ENCODE results near the gene NSUN3. TPM values are rescaled to one million over a fixed set of nuclear protein-coding genes. Genes with fewer than 3 reads are reported as not detected.

The NSUN3 gene
- polyA plus RNA-seq, 1 of the 3 experiments (the other 2 are of a cell fraction) = 2.9 TPM

GRCh38 chr3:94176988-94177745, 114.3 kb downstream of the NSUN3 start:
- Histone ChIP-seq H3K9me3 (no peaks in the 10 kb centered on the region), H3K4me3 (ENCODE audit: low read depth in 2 of 2, low read length in 1 of 2) (no peak overlapping the region), H2AFZ (ENCODE audit: low read depth) (no peak overlapping the region), H4K20me1 (ENCODE audit: insufficient read depth) (no peaks in the 10 kb centered on the region), H3K4me1 (ENCODE audit: control insufficient read depth in 1 of 2, insufficient read depth in 2 of 2, low read depth in 1 of 2, low read length in 1 of 2) (peaks cover 16 to 18% of the 10 kb centered on the region in 2 experiments; a peak in 3 of 4 replicates), H3K27ac (ENCODE audit: low read depth in 2 of 2, low read length in 1 of 2) (no peak overlapping the region), H3F3A (replicated peaks; ENCODE audit: insufficient read depth) (peaks cover 16% of the 10 kb centered on the region), H3K79me2 (ENCODE audit: insufficient read depth) (no peaks in the 10 kb centered on the region), H3K36me3 (replicated peaks in 1 of 2; ENCODE audit: control insufficient read depth in 1 of 2, insufficient read depth in 2 of 2, low read length in 1 of 2) (no peaks in the 10 kb centered on the region), H3K9me2 (no peaks in the 10 kb centered on the region), H3K9ac (no peak overlapping the region), H3K27me3 (ENCODE audit: insufficient read depth) (no peaks in the 10 kb centered on the region), H3K4me2 (no peak overlapping the region)
- DNase-seq = no peak
- CTCF ChIA-PET = interaction anchor here (0.8 to 1.0 kb wide), 2 partner anchors 72 to 107 kb away, joined by 3 read pairs; no protein-coding TSS in a partner anchor
- no peak for TF ChIP-seq GABPA (IDR thresholded peaks at IDR 0.05; ENCODE audit: low read depth)
- TF ChIP-seq EZH2phosphoT487 (IDR thresholded peaks at IDR 0.05; ENCODE audit: borderline replicate concordance, low read depth) = no peak
- TF ChIP-seq TCF12 (IDR thresholded peaks at IDR 0.05) = no peak
- no peak for TF ChIP-seq RCOR1 (IDR thresholded peaks at IDR 0.05; ENCODE audit: low read length)
- no peak for TF ChIP-seq PBX3 (IDR thresholded peaks at IDR 0.05)
- TF ChIP-seq MXI1 (IDR thresholded peaks at IDR 0.05; ENCODE audit: low read depth, low read length) = no peak
- TF ChIP-seq NFIC (IDR thresholded peaks at IDR 0.05; ENCODE audit: borderline replicate concordance) = no peak
- TF ChIP-seq ELF1 (IDR thresholded peaks at IDR 0.05) = no peak
- no peak for TF ChIP-seq TEAD4 (IDR thresholded peaks at IDR 0.05; ENCODE audit: borderline replicate concordance, insufficient read depth)
- TF ChIP-seq USF1 (IDR thresholded peaks at IDR 0.05; ENCODE audit: borderline replicate concordance, low read depth) = no peak
- TF ChIP-seq FOXJ3 (CRISPR knock-in tag; IDR thresholded peaks at IDR 0.05) = no peak
- POLR2A ChIA-PET = no interaction called here
- WGBS (ENCODE audit: low lambda C conversion rate) = 89% methylated on average over 6 of the region's 6 CpGs

Other genes starting within 250 kb of the NSUN3 start
- 9.1 and 15.0 TPM in 2 replicates for gene PROS1, start 89.2 kb upstream of the NSUN3 start, polyA plus RNA-seq (2012; rRNA removed)
- 4.9 and 6.4 TPM in 2 replicates for gene ARL13B, start 82.9 kb upstream of the NSUN3 start, polyA plus RNA-seq (2012; rRNA removed)
- gene STX19, start 34.5 kb upstream of the NSUN3 start, polyA plus RNA-seq (2012; rRNA removed) = not detected in 2 replicates
- 1.3 and 1.9 TPM in 2 replicates for gene DHFR2, start 145 bp upstream of the NSUN3 start, polyA plus RNA-seq (2012; rRNA removed)